HepG2 (cell line): ENCODE measurements around the gene BCAS3.

Experiments used
- BRD4 ChIP-seq: sonication (generic); formaldehyde crosslinking; IDR thresholded peaks from 2 replicates; pipeline ENCODE4 v1.4.0; 2020; ENCODE audit warnings: missing genetic modification reagents
- CEBPB ChIP-seq: IDR thresholded peaks from 2 replicates; pipeline ENCODE4 v1.6.1; 2011; ENCODE audit warnings: low read depth, low read length, improper control_type of control experiment, borderline replicate concordance
- FOXM1 ChIP-seq: sonication (generic); formaldehyde crosslinking; IDR thresholded peaks from 2 replicates; pipeline ENCODE4 v1.5.0; 2020; ENCODE audit warnings: missing genetic modification reagents
- HMG20B ChIP-seq: conservative IDR thresholded peaks from 2 replicates; pipeline ENCODE4 v1.6.1; 2016; ENCODE audit warnings: missing genetic modification reagents, missing compliant biosample characterization
- PPARG ChIP-seq: conservative IDR thresholded peaks from 2 replicates; pipeline ENCODE4 v1.6.1; 2016; ENCODE audit warnings: missing biosample characterization, missing genetic modification reagents
- PTBP1 ChIP-seq: fragments of 200-400 bp; formaldehyde crosslinking; IDR thresholded peaks from 2 replicates; pipeline ENCODE4 v1.6.1; 2018; ENCODE audit warnings: low read length, low read depth; ENCODE audit not compliant: poor library complexity, severe bottlenecking
- RBM39 ChIP-seq: fragments of 200-400 bp; formaldehyde crosslinking; IDR thresholded peaks from one replicate; pipeline ENCODE4 v1.6.1; 2018; ENCODE audit warnings: antibody characterized with exemption, mild to moderate bottlenecking, low read depth, low read length; ENCODE audit not compliant: poor library complexity, severe bottlenecking
- SP4 ChIP-seq: sonication (generic); formaldehyde crosslinking; IDR thresholded peaks from 2 replicates; pipeline ENCODE4 v1.8.1; 2023; ENCODE audit warnings: mild to moderate bottlenecking, missing genetic modification reagents
- TAF1 ChIP-seq: sonication (generic); formaldehyde crosslinking; IDR thresholded peaks from 2 replicates; pipeline ENCODE4 v1.4.0; 2020; ENCODE audit warnings: missing genetic modification reagents
- ZNF34 ChIP-seq: sonication (generic); formaldehyde crosslinking; IDR thresholded peaks from 2 replicates; pipeline ENCODE4 v1.4.0; 2020; ENCODE audit warnings: mild to moderate bottlenecking, missing genetic modification reagents, borderline replicate concordance
- ZZZ3 ChIP-seq: sonication (generic); formaldehyde crosslinking; IDR thresholded peaks from 2 replicates; pipeline ENCODE4 v1.4.0; 2020; ENCODE audit warnings: missing genetic modification reagents, mild to moderate bottlenecking, borderline replicate concordance
- TF ChIP-seq, protein P1 (sequence below): sonication (generic); formaldehyde crosslinking; IDR thresholded peaks from 2 replicates; pipeline ENCODE4 v1.5.0; 2020; ENCODE audit warnings: mild to moderate bottlenecking, missing genetic modification reagents, moderate library complexity
- TF ChIP-seq, protein P2 (sequence below): sonication (generic); formaldehyde crosslinking; IDR thresholded peaks from 2 replicates; pipeline ENCODE4 v1.4.0; 2020; ENCODE audit warnings: mild to moderate bottlenecking, missing genetic modification reagents

DNA sequence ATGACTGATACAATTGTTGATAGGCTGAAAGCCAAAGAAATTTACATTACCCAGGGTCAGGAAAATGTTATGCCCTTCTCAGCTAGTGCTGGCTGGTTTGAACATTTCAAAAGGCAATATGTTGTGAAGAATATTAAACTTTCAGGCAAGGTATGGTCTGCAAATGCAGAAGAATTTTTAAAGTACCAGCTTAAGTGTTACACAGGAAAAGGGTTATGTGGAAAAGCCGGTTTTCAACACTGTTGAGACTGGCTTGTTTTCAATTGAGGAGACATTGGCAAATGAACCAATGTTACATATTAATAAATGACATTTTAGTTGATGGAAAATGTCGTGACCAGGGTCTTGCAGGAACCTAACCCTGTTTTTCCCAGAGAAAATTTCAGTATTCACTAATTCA, 506.1 kb downstream of the BCAS3 start:
- TF ChIP-seq FOXM1 (CRISPR knock-in tag): no peak
- no peak for TF ChIP-seq BRD4 (CRISPR knock-in tag)
- TF ChIP-seq, protein P1, sequence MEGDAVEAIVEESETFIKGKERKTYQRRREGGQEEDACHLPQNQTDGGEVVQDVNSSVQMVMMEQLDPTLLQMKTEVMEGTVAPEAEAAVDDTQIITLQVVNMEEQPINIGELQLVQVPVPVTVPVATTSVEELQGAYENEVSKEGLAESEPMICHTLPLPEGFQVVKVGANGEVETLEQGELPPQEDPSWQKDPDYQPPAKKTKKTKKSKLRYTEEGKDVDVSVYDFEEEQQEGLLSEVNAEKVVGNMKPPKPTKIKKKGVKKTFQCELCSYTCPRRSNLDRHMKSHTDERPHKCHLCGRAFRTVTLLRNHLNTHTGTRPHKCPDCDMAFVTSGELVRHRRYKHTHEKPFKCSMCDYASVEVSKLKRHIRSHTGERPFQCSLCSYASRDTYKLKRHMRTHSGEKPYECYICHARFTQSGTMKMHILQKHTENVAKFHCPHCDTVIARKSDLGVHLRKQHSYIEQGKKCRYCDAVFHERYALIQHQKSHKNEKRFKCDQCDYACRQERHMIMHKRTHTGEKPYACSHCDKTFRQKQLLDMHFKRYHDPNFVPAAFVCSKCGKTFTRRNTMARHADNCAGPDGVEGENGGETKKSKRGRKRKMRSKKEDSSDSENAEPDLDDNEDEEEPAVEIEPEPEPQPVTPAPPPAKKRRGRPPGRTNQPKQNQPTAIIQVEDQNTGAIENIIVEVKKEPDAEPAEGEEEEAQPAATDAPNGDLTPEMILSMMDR (CRISPR knock-in tag): no peak
- TF ChIP-seq ZNF34: no peak
- TF ChIP-seq HMG20B (CRISPR knock-in tag): no peak
- TF ChIP-seq PPARG (CRISPR knock-in tag): no peak
- no peak for TF ChIP-seq ZZZ3 (CRISPR knock-in tag)
- no peak for TF ChIP-seq CEBPB
- TF ChIP-seq RBM39: no peak
- no peak for TF ChIP-seq SP4 (CRISPR knock-in tag)
- TF ChIP-seq, protein P2, sequence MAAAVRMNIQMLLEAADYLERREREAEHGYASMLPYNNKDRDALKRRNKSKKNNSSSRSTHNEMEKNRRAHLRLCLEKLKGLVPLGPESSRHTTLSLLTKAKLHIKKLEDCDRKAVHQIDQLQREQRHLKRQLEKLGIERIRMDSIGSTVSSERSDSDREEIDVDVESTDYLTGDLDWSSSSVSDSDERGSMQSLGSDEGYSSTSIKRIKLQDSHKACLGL (CRISPR knock-in tag): no peak
- no peak for TF ChIP-seq PTBP1
- TF ChIP-seq TAF1 (CRISPR knock-in tag): no peak
